ENCODE data around the gene NOL9. TPM values are rescaled to one million over a fixed set of nuclear protein-coding genes. Genes with fewer than 3 reads are reported as not detected.

NOL9 gene
- total and polyA plus RNA-seq, 2 of the 13 experiments (the other 11 are each of a cell fraction or from before 2014, with no cell fraction given): 18.0 to 24.7 TPM

DNA sequence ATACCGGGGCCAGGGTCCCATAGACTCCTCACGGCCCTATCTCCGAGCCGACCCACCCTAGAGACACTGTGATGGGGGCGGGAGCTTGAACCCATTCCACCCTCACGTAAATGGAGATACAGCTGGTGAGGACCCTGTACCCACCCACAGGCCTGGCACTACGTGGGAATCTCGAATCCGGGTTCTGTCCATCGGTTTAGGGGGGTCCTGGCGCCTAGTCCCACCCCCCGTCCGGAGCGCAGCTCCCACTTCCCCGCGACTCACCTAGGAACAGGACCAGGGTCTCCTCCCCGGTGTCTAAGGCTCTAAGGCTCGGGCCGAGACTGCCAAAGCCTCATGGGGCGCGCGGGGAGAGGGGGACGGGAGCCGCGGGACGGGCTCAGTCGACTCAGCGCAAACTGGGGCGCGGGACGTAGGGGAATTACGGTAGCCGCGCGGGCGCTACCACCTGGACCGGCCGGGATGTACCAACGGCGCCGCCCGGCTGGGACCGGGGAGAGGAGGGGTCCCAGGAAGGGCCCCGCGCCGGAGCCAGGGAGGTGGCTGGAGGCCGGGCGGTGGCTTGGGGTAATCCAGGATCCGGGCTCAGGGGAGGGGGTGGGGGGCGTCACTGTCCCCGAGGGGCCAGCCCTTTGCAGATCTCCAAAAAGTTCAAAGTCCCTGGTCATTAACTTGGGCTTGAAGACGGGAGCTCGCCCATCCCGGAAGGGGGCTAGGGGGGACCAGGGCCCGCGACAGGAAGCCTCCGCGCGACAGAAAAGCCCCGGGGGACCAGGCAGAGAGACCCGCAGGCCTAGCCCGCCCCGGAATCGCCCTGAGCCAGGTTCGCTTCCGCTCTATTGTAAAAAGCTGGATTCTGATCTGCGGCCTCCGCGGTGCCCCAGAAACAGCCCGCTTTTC, 63.9 kb downstream of the NOL9 start (continued):
- TF ChIP-seq, protein P1, sequence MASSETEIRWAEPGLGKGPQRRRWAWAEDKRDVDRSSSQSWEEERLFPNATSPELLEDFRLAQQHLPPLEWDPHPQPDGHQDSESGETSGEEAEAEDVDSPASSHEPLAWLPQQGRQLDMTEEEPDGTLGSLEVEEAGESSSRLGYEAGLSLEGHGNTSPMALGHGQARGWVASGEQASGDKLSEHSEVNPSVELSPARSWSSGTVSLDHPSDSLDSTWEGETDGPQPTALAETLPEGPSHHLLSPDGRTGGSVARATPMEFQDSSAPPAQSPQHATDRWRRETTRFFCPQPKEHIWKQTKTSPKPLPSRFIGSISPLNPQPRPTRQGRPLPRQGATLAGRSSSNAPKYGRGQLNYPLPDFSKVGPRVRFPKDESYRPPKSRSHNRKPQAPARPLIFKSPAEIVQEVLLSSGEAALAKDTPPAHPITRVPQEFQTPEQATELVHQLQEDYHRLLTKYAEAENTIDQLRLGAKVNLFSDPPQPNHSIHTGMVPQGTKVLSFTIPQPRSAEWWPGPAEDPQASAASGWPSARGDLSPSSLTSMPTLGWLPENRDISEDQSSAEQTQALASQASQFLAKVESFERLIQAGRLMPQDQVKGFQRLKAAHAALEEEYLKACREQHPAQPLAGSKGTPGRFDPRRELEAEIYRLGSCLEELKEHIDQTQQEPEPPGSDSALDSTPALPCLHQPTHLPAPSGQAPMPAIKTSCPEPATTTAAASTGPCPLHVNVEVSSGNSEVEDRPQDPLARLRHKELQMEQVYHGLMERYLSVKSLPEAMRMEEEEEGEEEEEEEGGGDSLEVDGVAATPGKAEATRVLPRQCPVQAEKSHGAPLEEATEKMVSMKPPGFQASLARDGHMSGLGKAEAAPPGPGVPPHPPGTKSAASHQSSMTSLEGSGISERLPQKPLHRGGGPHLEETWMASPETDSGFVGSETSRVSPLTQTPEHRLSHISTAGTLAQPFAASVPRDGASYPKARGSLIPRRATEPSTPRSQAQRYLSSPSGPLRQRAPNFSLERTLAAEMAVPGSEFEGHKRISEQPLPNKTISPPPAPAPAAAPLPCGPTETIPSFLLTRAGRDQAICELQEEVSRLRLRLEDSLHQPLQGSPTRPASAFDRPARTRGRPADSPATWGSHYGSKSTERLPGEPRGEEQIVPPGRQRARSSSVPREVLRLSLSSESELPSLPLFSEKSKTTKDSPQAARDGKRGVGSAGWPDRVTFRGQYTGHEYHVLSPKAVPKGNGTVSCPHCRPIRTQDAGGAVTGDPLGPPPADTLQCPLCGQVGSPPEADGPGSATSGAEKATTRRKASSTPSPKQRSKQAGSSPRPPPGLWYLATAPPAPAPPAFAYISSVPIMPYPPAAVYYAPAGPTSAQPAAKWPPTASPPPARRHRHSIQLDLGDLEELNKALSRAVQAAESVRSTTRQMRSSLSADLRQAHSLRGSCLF (CRISPR knock-in tag; IDR thresholded peaks at IDR 0.05; ENCODE audit: borderline replicate concordance): no peak
- no peak for TF ChIP-seq ATRX (CRISPR knock-in tag; IDR thresholded peaks at IDR 0.05; ENCODE audit: borderline replicate concordance)
- TF ChIP-seq, protein P2, sequence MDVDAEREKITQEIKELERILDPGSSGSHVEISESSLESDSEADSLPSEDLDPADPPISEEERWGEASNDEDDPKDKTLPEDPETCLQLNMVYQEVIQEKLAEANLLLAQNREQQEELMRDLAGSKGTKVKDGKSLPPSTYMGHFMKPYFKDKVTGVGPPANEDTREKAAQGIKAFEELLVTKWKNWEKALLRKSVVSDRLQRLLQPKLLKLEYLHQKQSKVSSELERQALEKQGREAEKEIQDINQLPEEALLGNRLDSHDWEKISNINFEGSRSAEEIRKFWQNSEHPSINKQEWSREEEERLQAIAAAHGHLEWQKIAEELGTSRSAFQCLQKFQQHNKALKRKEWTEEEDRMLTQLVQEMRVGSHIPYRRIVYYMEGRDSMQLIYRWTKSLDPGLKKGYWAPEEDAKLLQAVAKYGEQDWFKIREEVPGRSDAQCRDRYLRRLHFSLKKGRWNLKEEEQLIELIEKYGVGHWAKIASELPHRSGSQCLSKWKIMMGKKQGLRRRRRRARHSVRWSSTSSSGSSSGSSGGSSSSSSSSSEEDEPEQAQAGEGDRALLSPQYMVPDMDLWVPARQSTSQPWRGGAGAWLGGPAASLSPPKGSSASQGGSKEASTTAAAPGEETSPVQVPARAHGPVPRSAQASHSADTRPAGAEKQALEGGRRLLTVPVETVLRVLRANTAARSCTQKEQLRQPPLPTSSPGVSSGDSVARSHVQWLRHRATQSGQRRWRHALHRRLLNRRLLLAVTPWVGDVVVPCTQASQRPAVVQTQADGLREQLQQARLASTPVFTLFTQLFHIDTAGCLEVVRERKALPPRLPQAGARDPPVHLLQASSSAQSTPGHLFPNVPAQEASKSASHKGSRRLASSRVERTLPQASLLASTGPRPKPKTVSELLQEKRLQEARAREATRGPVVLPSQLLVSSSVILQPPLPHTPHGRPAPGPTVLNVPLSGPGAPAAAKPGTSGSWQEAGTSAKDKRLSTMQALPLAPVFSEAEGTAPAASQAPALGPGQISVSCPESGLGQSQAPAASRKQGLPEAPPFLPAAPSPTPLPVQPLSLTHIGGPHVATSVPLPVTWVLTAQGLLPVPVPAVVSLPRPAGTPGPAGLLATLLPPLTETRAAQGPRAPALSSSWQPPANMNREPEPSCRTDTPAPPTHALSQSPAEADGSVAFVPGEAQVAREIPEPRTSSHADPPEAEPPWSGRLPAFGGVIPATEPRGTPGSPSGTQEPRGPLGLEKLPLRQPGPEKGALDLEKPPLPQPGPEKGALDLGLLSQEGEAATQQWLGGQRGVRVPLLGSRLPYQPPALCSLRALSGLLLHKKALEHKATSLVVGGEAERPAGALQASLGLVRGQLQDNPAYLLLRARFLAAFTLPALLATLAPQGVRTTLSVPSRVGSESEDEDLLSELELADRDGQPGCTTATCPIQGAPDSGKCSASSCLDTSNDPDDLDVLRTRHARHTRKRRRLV (CRISPR knock-in tag; IDR thresholded peaks at IDR 0.05): peak; percentile 3; the same call in 1 of the 2 replicates
- no peak for TF ChIP-seq GPN1 (CRISPR knock-in tag; IDR thresholded peaks at IDR 0.05; ENCODE audit: borderline replicate concordance)
- peak; percentile 81 for TF ChIP-seq HNRNPK (IDR thresholded peaks at IDR 0.05; ENCODE audit: low read depth, low read length, poor library complexity, severe bottlenecking)
- TF ChIP-seq SRF (IDR thresholded peaks at IDR 0.05; ENCODE audit: low read depth, low read length): peak; percentile 65; the same call in 1 of the 2 replicates
- no peak for TF ChIP-seq HOXA7 (CRISPR knock-in tag; IDR thresholded peaks at IDR 0.05)
- peak; percentile 100 for TF ChIP-seq GZF1 (CRISPR knock-in tag; IDR thresholded peaks at IDR 0.05)
- TF ChIP-seq, protein P3, sequence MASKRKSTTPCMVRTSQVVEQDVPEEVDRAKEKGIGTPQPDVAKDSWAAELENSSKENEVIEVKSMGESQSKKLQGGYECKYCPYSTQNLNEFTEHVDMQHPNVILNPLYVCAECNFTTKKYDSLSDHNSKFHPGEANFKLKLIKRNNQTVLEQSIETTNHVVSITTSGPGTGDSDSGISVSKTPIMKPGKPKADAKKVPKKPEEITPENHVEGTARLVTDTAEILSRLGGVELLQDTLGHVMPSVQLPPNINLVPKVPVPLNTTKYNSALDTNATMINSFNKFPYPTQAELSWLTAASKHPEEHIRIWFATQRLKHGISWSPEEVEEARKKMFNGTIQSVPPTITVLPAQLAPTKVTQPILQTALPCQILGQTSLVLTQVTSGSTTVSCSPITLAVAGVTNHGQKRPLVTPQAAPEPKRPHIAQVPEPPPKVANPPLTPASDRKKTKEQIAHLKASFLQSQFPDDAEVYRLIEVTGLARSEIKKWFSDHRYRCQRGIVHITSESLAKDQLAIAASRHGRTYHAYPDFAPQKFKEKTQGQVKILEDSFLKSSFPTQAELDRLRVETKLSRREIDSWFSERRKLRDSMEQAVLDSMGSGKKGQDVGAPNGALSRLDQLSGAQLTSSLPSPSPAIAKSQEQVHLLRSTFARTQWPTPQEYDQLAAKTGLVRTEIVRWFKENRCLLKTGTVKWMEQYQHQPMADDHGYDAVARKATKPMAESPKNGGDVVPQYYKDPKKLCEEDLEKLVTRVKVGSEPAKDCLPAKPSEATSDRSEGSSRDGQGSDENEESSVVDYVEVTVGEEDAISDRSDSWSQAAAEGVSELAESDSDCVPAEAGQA (IDR thresholded peaks at IDR 0.05; ENCODE audit: low read depth): no peak
- TF ChIP-seq, protein P3 (CRISPR knock-in tag; IDR thresholded peaks at IDR 0.05; ENCODE audit: borderline replicate concordance): no peak
- TF ChIP-seq XRCC5 (optimal IDR thresholded peaks at IDR 0.05; ENCODE audit: low read length): peak; percentile 33
- TF ChIP-seq SETDB1 (CRISPR knock-in tag; IDR thresholded peaks at IDR 0.05; ENCODE audit: borderline replicate concordance): no peak
